ENCODE measurements around the gene DIMT1.
A peak's percentile ranks its signal among the peaks of the same experiment; 100 is the strongest.

DIMT1 gene

DNA sequence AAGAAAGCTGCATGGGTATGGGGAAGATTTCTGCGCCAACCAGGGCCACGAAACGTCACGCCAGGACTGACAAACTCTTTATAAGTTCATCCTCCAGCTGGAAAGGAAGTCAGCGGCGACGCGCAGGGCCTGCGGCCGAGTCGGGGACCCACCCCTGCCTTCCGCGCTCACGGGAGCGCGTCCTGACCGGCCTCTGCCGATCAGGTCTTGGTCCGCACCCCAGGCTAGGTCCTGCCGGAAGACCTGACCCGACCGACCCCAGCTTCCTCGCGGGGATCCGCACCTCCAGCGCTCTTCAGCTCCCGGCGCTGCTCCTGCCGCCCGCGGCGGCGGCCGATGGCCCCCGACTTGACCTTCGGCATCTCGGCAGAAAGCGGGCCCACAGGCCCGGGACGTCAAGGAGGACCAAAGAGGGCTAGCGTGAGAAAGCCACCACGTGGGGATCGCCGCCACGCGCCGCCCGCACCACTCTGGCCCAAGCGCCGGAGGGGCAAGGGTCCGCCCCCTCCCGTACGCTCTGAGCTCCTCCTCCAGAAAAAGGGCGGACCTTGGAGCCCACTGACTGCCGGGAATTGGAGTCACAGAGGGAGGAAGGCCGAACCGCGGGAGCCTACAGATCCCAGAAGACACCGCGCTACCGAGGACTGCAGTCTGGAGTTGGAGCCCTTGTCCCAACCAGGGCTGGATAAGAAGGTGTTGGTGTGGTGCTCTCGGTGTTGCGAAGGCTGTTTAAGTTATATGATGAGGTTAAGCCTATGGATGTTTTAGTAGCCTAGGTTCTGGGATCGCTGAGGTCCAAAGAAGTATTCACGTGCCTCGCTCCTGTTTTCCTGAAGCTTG, at the start of gene DIMT1:
DIMT1 (minus strand) TSS at position 495 of the 840 bp plus-strand sequence; CDS start at position 362, 133 bp downstream.
- peak; percentile 98 for DNase-seq

DNA sequence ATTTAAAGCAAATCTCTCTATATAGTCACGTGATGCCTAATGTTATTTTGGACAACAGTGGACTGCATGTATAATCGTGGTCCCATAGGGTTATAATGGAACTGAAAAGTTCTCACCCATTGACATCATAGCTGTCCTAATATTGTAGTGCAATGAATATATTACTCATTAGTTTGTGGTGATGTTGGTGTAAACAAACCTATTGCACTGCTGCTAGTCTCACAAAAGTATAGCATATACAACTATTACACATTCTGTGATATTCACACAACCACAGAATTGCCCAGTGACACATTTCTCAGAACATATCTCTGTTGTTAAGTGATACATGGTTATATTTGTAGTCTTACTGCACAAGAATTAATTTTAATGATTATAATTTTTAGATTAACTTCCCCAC, 46.6 kb upstream of the DIMT1 start:
- DNase-seq: peak; percentile 16

DNA sequence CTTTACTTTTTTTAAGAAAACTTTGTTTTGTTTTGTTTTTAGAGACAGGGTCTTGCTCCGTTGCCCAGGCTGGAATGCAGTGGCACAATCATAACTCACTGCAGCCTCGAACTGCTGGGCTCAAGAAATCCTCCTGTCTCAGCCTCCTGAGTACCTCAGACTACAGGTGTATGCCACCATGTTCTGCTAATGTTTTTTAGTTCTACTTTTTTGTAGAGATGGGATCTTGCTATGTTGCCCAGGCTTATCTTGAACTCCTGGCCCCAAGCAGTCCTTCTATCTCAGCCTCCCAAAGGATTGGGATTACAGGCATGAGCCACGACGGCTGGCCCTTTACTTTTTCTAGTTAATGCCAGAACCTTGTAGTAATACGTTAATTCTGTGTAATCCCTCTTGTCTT, 44.8 kb upstream of the DIMT1 start:
- no peak for DNase-seq

DNA sequence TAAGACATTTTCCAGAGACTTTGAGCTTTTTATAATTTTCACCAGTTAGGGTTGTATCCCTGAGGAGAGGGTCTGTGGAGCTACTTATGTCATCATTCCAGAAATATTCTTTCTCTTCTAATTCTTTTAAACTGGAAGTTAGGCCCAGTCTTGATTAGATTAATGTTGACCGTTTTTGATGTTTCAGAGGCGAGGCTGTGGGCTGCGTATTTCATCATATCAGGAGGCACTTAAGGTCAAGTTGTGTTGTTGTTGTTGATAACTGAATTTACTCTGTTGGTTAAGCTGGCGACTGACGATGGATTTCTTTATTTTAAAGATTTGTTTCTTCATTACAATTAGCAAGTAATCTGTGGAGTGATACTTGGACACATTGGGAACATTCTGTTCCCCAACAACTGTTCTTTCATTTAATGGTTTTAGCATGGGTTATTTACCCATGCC, 28.9 kb upstream of the DIMT1 start:
- DNase-seq: no peak

DNA sequence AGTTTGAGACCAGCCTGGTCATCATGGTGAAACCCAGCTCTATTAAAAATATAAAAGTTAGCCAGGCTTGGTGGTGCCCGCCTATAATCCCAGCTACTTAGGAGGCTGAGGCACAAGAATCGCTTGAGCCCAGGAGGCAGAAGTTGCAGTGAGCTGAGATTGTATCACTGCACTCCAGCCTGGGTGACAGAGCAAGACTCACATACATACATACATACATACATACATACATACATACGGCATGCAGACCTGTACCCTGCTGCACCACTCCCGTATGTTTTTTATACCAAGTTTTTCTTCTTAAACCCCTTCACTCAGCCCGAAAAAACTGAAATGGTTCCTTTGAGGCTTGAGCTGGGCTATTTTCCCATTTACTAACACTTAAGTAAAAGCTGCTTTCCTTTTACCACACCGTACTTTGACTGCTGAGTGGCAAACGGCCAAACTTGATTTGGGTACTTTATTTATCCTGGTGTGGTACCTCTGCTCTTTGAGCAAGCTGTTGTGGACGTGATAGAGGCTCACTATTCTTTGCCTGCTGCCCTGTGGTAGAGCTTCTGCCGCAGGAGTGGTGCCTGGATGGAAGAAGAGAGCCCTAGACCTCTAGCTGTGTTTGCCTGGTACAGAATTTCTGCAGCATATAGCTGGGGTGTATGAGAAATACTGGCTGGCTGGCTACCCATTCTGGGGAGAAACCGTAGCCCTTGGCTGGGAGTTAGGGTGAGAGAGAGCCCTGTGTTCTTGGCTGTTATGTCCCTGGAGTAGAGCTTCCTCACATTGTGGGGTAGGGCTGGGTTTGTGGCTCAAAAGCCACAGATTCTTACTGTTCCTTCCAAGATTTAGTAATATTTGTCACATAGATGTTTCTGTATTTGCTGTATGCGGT, 28.3 kb upstream of the DIMT1 start:
- peak; percentile 6 for DNase-seq

DNA sequence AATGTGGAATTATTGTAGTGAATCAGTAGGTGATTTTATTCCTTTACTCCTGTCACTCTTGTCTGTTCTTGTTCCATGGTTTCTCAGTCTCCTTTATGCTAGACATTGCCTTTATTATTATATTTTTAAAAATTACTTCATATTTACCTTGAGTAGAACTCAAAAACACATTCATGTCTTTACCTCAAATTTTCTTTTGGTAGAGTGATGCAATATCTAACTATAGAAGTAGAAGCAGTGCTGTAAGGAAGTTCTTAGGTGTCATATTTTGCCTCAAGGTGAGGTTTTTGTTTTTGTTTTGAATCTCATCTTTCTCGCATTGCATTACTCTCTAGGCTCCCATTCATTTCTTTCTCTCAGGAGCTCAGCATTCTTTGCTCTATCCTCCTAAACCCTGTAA, 21.1 kb upstream of the DIMT1 start:
- no peak for DNase-seq

DNA sequence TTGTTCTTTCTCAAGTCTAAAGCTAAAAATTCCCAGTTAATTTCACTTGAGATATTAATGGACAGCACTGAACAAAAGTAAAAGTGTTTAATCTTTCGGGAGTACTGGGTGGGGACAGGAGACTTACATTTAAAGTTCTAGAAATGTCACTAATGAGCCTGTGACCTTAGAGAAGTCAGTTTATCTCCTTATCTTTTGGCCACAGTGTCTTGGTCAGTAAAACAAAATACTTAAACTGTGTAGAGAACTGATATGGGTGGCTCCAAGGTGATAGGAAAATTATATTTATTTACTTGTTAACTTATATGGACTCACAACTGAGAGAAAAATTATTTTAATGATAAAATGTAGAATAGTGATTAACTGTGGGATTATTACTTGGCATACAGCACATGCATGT, 17.7 kb upstream of the DIMT1 start:
- DNase-seq: no peak

DNA sequence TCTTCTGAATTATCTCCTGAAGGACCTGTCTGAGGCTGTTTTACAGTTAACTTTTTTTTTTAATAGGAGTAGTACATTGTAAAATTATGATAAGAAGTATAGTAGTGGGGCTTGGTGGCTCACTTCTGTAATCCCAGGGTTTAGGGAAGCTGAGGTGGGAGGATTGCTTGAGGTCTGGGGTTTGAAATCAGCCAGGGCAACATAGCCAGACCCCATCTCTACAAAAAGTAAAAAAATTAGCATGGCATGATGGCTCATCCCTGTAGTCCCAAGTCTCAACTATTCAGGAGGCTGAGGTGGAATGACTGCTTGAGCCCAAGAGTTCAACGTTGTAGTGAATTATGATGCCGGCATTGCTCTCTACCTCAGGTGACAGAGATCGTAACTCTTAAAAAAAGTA, 15.9 kb upstream of the DIMT1 start:
- no peak for DNase-seq

DNA sequence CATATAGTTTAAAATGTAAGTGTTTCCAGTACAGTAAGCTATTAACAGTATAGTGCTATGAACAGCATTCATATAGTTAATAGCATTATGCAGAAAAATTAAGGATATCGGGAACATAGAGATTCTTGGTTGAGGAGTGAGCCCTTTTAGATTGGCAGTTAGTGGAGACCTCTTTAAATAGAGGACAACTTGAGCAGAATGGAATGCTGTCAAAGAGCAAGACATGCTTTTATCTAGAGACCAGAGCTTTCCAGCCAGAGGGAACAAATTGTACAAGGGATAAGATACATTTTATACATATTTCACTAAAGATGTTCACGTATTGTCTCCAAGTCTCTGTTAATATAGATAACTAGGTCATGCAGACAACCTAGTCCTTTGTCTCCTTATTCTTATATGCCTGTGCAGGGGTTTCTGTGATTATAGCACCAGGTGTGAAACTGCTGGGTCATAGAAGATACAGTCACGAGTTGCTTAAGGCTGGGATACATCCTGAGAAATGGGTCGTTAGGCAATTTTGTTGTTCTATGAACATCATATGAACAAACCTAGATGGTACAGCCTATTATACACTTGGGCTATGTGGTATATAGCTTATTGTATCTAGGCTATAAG, 14.9 kb upstream of the DIMT1 start:
- no peak for DNase-seq

DNA sequence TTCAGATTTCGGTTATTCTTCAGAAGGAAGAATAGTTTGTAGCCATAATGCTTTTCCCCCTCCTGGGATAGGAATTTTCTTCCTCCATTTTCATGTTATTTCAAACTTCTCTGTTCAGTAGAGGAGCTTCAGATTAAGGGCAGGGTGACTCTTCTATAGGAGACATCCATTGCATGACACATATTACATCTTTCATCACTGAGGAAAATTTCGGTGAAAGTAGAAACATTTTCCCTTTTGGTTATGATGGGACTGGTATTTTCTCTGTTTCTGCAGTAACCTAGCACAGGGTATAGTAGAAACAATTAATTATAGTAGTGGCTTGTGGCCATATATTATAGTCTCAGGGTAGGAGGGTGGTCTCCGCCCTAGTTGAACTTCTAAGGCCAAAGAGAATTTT, 10.0 kb upstream of the DIMT1 start:
- no peak for DNase-seq

DNA sequence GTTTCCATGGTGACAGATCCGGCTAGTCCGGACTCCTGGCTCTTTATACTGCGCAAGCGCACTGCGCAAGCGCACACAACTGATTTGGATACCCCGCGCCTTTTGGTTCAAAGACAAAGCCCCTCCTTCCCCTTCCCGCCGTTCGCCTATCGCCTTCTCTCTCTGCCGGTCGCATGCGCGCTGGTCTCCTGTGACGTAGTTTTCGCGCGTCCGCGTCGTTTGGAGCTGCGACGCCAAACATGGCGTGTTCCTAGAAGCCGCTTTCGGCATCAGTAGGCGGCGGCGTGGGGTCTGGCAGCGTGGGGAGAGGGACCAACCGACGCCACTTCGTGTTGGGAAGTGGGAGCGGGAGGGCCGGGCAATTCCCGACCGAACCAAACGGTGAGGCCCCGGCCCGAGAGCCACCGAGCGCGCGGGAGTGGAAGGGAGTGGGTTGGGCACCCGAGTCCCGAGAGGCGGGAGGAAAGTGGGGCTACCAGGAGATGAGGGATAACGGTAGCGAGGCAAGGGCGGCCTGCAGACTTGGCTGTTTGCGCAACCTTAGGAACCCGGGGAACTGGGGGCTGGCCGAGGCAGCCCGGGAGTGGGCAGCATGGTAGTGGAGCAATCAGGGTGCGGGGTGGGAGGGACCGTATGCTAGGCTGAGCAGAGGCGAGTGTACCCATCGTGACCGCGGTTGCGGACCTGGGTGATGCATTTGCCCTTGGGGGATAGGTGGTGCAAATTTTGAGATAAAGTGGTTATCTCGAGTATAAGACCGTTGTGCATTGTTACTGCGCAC, 9.0 kb upstream of the DIMT1 start, which contains the start of gene IPO11:
IPO11 (plus strand) TSS at position 215 of the 781 bp plus-strand sequence. CDS start 24,517 bp downstream, outside the sequence.
- peak; percentile 99 for DNase-seq

DNA sequence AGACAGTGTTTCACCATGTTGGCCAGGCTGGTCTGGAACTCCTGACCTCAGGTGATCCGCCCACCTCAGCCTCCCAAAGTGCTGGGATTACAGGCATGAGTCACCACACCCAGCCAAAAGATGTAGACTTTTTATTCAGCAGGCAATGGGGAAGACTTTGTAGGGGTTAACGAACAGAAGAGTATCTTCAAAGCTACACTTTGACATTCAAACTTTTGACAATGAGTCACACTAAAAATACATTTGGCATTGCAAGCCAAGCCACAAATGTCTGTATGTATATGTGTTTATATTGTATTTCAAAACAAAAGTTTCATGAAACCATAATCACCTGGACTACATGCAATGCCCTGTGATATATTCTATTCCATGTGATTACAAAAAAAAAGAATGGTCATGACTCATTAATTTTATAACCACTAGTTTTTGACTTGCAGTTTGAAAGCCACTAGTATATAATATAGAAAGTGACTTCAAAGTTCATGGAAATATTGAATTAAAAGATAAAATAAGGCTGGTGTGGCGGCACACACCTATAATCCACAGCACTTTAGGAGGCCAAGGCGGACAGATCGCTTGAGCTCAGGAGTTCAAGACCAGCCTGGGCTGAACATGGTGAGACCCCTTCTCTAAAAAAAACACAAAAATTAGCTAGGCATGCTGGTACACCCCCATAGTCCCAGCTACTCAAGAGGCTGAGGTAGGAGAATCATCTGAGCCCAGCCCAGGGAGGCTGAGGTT, 8.3 kb downstream of the DIMT1 start:
- no peak for DNase-seq

DNA sequence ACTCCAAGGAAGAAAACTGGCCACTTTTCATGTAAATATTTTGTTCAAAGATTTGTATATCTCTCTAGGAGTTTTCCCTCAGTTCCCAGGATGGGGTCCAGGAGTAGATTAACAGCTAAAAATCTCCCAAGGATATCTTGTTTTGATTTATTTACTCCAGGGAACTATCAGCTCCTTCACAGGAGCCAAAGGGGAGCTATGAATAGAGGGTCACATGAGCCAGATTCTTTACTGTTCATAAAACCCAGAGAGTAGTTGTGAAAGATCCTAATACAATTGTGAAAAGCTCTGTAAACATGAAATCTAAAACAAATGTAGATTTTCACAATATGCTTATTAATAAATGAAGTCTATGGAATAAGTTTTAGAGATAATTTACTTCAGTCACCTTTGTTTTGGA, 16.9 kb downstream of the DIMT1 start:
- no peak for DNase-seq

DNA sequence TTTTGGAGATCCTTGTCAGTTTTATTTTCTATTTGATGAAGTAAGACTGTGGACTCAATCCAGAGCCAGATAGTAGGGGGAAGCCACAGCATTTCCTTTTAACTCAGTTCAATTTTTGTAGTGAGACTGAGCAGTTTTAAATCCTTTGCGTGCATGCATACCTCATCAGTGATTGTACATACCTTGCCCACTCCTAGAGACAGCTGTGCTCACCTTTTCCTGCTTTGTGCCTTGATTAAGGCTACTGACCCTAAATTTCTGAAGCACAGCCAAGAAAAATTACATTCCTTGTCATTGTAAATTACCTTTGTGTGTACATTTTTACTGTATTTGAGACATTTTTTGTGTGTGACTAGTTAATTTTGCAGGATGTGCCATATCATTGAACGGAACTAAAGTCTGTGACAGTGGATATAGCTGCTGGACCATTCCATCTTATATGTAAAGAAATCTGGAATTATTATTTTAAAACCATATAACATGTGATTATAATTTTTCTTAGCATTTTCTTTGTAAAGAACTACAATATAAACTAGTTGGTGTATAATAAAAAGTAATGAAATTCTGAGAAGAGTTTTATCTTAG, 17.8 kb downstream of the DIMT1 start:
- DNase-seq: no peak

DNA sequence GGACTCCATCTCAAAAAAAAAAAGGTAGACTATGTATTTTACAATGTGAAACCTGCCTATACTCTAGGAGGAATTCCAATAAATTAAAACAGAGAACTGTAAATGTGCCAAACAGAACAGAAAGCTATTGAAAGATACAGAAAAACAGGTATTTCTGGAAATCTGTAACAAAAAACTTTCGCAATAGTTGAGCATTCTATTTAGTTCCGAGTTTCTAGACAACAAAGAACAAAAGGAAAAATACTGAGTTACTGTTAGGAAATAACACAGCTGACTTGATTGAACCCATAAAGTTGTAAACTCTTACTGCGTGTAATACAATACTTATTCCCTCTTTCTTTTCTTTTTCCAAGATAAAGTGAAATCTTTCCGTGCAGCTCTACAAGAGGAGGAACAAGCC, 18.6 kb downstream of the DIMT1 start:
- no peak for DNase-seq

DNA sequence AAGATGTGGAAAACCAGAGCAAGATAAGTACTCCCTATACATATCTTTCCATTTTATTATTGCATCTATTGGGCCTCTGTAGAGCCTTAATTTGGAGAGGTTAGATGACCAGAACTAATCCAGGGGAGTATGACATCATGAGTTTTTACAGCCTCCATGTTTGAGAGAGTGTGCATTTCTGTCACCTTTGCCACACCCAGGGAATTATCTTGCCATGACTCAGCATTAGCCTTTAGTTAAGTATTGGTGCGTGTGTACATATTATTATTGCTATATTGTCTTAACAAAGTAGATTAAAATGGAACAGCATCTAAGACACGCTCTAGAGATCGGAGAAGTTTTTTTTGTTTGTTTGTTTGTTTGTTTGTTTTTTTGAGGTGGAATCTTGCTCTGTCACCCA, 27.6 kb downstream of the DIMT1 start:
- no peak for DNase-seq

DNA sequence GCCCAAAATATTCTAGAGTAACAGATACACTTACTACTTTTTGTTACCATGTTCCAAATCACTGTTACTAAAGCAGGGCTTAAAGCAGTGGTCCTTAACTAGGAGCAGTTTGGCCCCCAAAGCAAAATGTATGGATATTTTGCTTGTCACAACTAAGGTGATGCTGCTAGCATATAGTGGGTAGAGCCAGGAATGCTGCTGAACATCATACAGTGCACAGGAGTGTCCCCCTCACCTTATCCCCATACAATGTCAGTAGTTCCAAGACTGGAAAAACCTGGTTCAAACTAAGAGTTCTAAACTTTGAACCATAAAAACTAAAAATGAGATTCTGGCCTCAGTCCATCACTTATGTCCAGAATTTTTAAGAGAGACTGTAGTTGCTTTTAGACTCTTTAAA, 28.1 kb downstream of the DIMT1 start:
- DNase-seq: no peak

DNA sequence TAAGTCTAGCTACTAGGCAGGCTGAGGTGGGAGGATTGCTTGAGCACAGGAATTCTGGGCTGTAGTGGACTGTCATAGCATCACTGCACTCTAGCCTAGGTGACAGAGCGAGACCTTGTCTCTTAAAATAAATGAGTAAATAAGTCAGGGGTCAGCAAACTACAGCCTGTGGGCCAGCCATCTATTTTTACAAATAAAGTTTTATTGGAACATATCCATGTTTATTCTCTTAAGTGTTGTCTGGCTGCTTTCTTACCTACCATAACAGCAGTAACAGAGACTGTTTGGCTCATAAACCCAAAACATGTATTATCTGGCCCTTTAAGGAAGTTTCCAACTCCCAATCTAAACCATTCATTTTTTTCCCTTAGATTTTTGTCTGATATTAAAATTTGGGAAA, 29.6 kb downstream of the DIMT1 start:
- no peak for DNase-seq

DNA sequence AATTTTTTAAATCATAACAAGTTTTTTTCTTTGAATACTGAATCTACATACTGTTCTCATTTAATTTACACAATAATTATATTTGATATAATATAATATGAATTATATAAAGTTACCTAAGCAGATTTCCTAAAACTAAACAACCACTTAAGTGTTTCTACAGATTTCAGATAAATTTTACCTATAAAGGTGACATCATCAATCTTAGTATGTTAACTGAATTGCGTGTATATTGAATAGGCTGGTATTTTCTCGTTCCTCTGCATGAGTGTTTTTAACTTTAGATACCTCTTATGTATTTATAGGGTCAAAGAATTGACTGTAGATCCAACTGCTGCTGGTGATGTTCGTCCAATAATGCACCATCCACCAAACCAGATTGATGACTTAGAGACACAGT, 30.3 kb downstream of the DIMT1 start:
- DNase-seq: no peak

DNA sequence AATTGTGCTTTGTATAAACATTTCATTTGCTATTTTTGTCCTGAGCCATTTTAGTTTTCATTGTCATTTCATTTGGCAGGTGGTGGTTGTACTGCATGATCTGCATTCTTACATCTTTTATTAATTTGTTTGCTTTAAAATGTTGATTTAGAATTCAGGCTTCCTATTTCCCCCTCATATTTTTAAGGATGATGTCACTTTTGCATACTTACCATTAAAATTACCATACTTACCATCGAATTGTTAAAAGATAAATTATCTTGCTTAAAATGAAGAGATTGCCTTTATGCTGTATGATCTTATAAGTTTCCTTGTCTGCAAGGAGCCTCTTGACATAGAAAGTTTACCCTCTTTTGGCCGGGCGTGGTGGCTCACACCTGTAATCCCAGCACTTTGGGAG, 31.1 kb downstream of the DIMT1 start:
- DNase-seq: no peak

DNA sequence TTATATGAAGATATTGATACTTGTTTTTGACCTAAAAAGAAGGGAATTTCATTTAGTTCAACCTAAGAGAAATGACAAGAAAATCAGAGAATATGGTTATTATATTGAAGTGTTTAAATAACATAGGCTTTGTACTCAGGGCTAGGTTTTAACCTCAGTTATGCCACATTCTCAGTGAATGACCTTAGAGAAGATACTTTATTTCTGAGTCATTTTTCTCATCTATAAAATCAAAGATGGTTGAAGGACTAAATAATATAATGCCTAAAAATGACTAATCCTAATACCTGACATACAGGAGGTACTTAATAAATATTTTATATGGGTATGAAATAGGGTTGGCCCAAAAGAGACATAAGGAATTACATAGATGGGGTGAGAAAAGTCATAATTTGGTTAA, 32.3 kb downstream of the DIMT1 start:
- no peak for DNase-seq

All from activated CD4-positive, alpha-beta T cell treated with anti-CD3 and anti-CD28 coated beads, Interleukin-2, Interleukin-6, amounts not matched to agents 100 ng/mL and 50 ng/mL, durations not matched to agents 16 hours and 8 hours (primary cell).